Right ventricle myocardium superior (tissue), 1 donor: ENCODE data around the gene MAP3K12. TPM values are rescaled to one million over a fixed set of nuclear protein-coding genes. Genes with fewer than 3 reads are reported as not detected.
A peak's percentile ranks its signal among the peaks of the same experiment; 100 is the strongest.
"Not testable (repeated sequence)": the region's sequence is repeated elsewhere in the genome, so short reads cannot be mapped to it uniquely, and the experiment has no call there.

Experiments used
- ATAC-seq: fragments of 200-7000 bp; cut with Tn5 transposase; one replicate; pipeline ENCODE4 v1.9.1; 2020; ENCODE audit warnings: mild to moderate bottlenecking; ENCODE audit not compliant: poor library complexity
- DNase-seq: peaks from one replicate; pipeline ENCODE4 v3.0.0-alpha.2; 2020
- intact Hi-C: fragments of 100-400 bp; cut with DNase I; formaldehyde crosslinking; loops from one replicate; pipeline ENCODE4 v1.11.2; 2022
- total RNA-seq: library from RNA; stranded (reverse); fragmentation: NEBNext Ultra II Directional; extraction: Animal tissue kit (Norgen Biotek cat#: 25700); gene quantifications from one replicate; pipeline ENCODE4 v1.2.1, GENCODE V29; 2021
- donor health status: DM: no; HTN: yes; CAD: no; lungs with severe emphysema.

MAP3K12 gene
- total RNA-seq, 1 donor from 2014 or later = 5.5 TPM

DNA sequence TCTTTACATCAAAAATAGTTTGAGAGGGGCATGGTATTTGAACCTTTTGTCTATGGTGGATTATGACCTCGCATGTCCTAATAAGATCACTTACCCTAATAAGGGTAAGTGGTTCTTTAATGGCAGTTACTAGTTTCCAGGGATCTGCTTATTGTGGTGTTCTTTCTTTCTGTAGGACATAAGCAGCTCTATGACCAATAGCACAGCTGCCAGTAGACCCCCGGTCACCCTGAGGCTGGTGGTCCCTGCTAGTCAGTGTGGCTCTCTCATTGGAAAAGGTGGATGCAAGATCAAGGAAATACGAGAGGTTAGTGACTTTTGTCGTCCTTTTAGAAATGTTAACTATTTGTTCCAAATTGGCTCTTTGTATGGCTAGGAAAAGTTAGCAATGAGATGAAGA is 40.2 kb downstream of the MAP3K12 start:
- intact Hi-C loops = no loop called here
- no peak for ATAC-seq
- DNase-seq = no peak

GRCh38 chr12:53456654-53457366 is 42.4 kb downstream of the MAP3K12 start:
- DNase-seq = no peak

GRCh38 chr12:53454707-53455106 is 44.6 kb downstream of the MAP3K12 start:
- intact Hi-C loops = no loop called here
- DNase-seq (no peak), ATAC-seq (no peak)

More at GRCh38 chr12:53456654-53457366, 42.4 kb downstream of the MAP3K12 start:
- no peak for ATAC-seq
- intact Hi-C loops = no loop called here

GRCh38 chr12:53453953-53454640 is 45.2 kb downstream of the MAP3K12 start:
- intact Hi-C loops = no loop called here

GRCh38 chr12:53452159-53453077 is 46.8 kb downstream of the MAP3K12 start:
- ATAC-seq (peak; percentile 83), DNase-seq (peak; percentile 92)
- intact Hi-C loops = no loop called here

More at GRCh38 chr12:53453953-53454640, 45.2 kb downstream of the MAP3K12 start:
- DNase-seq (no peak), ATAC-seq (no peak)

DNA sequence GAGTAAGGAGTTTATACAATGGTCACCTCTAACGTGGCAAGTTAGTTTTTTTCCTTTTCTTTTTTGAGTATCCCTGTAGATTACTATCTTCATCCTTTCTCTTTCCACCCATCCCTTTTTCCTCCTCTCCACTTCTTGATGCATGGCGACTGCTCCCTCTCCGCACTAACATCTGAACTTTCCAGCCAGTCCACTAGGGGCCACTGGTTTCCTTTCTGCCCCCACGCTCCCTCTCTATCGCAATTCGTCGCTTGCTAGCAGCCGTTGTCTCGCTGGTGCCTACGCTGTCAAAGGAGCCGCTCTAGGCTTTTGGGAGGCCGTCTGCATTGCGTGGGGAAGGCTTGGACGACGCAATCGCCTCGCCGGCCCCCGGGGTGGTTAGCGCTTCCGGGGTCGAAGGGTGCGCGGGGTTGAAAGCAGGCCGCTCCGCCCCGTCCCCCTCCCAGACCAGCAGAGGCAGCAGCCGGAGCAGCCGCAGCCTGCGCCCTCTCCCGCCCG is 47.5 kb downstream of the MAP3K12 start, which contains the start of gene PCBP2:
PCBP2 (plus strand) TSS at position 442 of the 498 bp plus-strand sequence. CDS start 2,699 bp downstream, outside the sequence.
- DNase-seq = peak; percentile 98
- intact Hi-C loops = no loop called here
- ATAC-seq = peak; percentile 98

GRCh38 chr12:53450936-53451335 is 48.3 kb downstream of the MAP3K12 start:
- ATAC-seq (no peak), DNase-seq (no peak)
- intact Hi-C loops = no loop called here

- intact Hi-C loops, ATAC-seq, DNase-seq: not testable (repeated sequence)
Observed at GRCh38 chr12:53444593-53445325, 54.5 kb downstream of the MAP3K12 start.

DNA sequence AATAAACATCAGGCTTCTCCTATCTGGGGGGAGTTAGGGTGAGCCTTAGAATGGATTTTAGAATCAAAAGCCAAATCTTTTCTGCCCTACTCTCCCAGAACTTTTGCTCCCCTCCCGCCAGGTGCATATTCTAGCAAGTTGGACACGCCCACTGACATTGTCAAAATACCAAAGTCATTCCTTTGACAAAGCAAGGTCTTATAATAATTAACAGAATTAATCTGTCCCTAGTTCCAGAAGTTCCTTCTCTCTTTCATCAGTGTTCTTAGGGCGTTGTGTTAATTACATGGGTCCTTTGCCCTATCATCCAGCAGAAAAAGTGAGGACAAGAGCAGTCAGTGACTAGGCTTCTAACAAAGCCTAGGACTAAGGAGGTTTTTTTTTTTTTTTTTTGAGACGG is 55.3 kb downstream of the MAP3K12 start:
- intact Hi-C loops = no loop called here

DNA sequence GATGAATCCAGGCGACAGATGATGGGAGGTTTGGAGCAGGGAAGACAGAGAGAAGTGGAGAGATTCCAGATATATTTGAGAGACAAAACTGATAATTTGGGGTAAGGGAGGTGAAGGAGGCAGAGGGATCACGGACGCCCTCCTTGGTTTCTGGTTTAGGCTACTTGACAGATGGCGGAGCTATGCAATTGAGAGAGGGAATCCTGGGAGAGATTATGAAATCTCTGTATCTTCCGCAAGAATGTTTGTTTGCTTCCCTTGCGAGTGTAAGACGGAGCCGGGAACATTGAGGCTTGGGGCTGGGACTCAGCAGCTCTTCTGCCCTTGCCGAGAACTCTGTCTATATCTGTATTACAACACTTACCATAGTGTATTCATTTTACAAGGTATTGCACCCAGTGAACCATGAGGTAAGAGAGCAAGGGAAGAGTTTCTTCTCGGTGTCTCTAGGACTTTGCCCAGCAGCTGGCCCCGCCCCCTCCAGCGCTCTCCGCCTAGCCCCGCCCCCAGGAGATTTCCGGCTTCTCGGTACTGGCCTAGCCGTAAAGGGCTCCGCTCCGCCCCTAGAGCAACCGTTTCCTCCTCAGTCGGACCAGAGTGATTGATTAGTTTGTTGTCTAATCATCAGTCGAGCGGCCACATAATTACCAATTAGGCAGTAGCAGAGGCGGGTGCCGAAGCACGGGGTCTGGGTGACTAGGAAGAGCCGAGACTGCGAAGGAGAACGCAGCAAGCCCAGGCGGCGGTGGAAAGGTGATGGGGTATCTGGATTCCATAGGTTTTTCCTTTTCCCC is 58.0 kb downstream of the MAP3K12 start, which contains the start of gene PRR13:
PRR13 (plus strand) TSS at position 695 of the 794 bp plus-strand sequence. CDS start 981 bp downstream, outside the sequence.
- intact Hi-C loops = no loop called here
- ATAC-seq = peak; percentile 99

More for the DNA sequence above, 55.3 kb downstream of the MAP3K12 start:
- ATAC-seq (no peak), DNase-seq (no peak)

GRCh38 chr12:53439582-53439981 is 59.7 kb downstream of the MAP3K12 start:
- intact Hi-C loops, DNase-seq: not testable (repeated sequence)

More for the DNA sequence above, 58.0 kb downstream of the MAP3K12 start, which contains the start of gene PRR13:
- DNase-seq = peak; percentile 99

GRCh38 chr12:53435326-53435725 is 63.9 kb downstream of the MAP3K12 start:
- DNase-seq, intact Hi-C loops, ATAC-seq: not testable (repeated sequence)

More at GRCh38 chr12:53439582-53439981, 59.7 kb downstream of the MAP3K12 start:
- not testable (repeated sequence) for ATAC-seq

- intact Hi-C loops = no loop called here
- ATAC-seq = no peak
- no peak for DNase-seq
Observed at GRCh38 chr12:53431187-53431586, 68.1 kb downstream of the MAP3K12 start.

GRCh38 chr12:53430116-53430515 is 69.1 kb downstream of the MAP3K12 start:
- intact Hi-C loops = no loop called here
- ATAC-seq (no peak), DNase-seq (no peak)
